ENCODE results near the gene SRMS. TPM values are rescaled to one million over a fixed set of nuclear protein-coding genes. Genes with fewer than 3 reads are reported as not detected.

Gene SRMS, protein sequence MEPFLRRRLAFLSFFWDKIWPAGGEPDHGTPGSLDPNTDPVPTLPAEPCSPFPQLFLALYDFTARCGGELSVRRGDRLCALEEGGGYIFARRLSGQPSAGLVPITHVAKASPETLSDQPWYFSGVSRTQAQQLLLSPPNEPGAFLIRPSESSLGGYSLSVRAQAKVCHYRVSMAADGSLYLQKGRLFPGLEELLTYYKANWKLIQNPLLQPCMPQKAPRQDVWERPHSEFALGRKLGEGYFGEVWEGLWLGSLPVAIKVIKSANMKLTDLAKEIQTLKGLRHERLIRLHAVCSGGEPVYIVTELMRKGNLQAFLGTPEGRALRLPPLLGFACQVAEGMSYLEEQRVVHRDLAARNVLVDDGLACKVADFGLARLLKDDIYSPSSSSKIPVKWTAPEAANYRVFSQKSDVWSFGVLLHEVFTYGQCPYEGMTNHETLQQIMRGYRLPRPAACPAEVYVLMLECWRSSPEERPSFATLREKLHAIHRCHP
- polyA plus RNA-seq (ENCODE audit: insufficient read length in 4 of 4) = under 1 TPM in 3 of 4 donors, not detected in 1; 0.17 to 0.31 (median 0.24) TPM

DNA sequence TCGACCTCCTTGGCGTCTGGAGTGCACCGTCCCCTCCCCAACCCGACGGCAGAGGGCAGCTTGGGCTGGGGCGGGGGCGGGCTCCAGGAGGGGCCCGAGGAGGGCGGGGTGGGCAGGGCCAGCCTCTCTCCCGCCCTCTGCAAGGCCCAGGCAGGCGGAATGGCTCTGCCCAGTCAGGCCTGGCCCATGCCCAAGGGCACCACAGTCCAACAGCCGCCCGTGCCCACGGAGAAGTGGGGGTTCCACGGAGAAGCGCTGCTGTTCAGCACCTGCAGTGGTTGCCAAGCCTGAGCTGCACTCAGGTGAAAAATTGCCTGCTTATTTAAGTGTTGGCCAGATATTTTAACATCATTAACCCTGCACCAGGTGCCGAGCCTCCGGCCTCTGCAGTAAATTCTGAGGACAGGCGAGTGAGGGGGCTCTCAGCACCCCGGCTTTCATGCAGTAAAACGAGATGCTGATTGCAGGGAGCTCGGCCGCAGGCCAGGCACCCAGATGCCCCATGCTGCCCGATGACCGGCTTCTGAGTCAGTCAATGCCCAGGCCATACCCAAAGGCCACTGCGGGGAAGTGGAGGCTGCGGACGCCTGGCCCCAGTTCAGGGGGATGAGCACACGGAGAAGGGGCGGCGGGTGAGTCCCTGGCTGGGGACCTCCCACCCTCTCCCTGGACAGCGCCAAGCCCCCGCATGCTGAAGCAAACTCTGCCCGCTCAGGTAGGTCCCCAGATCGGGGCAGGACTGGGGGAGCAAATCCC is at the start of gene SRMS:
Gene SRMS (minus strand): TSS at position 25 of the 756 bp plus-strand sequence. CDS start 286 bp downstream, outside the sequence.
- no peak for DNase-seq (ENCODE audit: low read depth in 4 of 4, low spot score in 3 of 4)

DNA sequence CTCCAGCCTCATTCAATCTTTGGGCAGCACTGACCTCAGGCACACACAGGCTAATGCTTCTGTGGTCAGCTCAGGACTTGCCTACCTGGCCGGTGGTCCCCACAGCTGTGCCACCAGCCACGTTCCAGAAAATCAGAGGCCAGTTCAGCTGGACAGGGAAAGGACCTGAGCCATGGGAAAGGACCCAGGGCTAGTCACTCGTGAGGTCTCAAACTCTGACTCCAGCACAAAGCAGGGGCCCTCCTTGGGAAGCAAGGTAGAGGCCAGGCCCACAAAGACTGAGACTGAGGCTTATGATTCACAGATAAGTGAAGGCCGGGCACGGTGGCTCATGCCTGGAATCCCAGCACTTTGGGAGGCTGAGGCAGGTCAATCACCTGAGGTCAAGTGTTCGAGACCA is 48.9 kb upstream of the SRMS start:
- no peak for DNase-seq (ENCODE audit: low read depth in 4 of 4, low spot score in 3 of 4)

DNA sequence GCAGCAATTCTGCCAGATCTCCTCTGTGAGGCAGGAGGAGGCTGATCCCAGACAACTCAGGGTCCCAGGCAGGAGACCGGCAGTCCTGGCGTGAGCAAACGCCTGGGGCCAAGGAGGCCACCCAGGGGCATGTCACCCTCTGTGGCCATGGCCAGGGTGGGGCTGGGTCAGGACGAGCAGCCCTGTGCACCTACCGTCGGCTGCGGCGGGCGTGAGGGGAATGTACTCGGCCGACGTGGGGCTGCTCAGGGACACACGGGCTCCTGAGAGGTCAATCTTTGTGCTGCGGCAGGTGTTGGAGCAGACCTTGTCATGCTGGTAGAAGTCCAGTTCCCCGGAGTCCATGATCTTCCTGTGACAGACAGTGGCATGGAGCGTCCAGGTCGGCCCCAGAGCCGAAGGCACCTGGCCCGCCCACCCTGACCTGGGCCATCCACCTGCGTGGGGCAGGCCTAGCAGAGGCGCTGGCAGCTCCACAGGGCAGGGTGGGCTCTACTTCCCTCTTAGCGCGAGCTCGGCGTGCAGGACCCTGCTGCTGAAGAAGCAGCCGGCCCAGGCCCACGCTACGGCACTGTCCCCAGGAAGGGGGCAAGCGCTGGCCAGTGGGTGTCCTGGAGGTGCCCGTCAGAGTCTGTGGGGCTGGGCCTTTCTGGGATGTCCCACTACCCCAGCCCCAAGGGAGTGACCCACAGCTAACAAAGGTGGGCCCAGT is 48.0 kb upstream of the SRMS start:
- DNase-seq (ENCODE audit: low read depth in 4 of 4, low spot score in 3 of 4) = no peak

DNA sequence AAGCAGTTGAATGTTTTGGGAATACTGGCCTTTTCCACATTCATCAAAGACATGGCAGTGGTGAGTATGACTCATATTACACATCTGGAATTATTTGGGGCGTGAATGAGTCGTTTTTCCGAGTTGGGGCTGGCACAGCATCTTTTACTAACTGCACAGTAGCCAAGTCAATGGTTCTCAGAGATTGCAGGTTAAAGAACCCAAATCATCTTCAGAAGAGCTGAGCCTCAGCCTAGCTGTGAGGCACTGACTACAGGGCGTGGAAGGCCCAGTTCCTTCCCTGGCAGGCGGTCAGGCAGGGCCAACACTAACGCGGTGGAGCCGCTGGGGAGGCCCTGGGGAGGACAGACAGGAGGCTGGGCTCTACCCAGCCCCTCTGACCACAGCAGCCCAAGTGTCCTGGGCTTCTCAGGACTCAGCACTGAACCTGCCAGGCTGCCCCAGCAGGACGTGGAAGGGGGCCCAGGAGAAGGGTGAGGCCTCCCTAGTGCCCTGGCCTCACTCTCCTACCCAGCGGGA is 46.6 kb upstream of the SRMS start:
- DNase-seq (ENCODE audit: low read depth in 4 of 4, low spot score in 3 of 4) = no peak

DNA sequence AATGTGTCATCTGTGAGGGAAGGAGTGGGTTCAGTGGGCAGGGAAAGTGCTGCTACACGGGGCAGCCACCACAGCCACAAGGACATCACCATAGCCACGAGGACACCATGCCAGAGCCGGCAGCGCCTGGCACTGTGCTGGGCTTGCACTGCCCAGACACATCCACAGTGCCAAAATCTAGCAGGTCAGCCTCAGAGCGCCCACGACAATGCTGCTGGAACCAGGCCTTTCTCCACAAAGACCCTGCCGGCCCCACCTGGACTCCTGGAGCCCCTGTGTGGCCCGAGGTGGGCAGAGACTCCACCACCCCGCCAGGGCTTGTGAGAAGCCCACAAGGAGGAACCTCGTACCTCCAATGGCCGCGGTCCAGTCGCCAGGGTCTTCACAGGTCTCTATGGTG is 45.1 kb upstream of the SRMS start:
- no peak for DNase-seq (ENCODE audit: low read depth in 4 of 4, low spot score in 3 of 4)

DNA sequence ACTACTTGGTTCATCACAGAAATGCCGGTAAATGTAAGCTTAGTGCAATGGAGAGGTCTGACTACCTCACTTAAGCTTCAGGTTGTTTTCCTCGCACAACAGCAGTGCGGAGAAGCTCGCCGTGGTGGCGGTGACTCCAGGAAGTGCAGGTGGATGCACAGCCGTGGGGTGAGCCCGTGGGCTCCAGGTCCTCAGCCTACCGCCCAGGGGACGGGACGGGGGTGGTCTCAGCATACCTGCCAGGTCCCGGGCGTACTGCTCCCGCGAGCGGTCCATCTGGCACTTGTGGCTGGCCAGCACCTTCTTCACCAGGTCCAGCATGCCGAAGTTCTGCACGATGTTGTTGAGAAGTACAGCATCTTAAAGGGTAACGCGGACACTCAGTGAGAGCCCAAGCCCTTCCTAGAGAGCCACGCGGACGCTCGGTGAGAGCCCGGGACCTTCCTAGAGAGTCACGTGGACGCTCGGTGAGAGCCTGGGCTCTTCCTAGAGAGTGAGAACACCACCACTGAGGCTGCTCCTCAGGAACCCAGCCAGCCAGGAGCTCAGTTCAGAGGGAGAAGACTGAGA is 44.3 kb upstream of the SRMS start:
- no peak for DNase-seq (ENCODE audit: low read depth in 4 of 4, low spot score in 3 of 4)

DNA sequence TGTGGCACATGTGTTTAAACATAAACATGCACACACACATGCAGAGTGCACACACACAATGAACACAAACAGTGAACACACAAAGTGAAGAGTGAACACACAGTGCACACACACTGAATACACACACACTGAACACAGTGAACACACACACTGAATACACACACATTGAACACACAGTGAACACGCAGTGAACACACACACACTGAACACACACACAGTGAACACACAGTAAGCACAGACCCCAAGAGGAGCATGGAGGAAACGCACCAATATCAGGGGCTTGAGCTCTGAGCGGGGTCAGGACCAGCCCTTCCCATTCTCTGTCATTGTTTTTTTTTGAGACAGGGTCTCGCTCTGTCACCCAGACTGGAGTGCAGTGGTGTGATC is 43.6 kb upstream of the SRMS start:
- DNase-seq (ENCODE audit: low read depth in 4 of 4, low spot score in 3 of 4) = no peak

DNA sequence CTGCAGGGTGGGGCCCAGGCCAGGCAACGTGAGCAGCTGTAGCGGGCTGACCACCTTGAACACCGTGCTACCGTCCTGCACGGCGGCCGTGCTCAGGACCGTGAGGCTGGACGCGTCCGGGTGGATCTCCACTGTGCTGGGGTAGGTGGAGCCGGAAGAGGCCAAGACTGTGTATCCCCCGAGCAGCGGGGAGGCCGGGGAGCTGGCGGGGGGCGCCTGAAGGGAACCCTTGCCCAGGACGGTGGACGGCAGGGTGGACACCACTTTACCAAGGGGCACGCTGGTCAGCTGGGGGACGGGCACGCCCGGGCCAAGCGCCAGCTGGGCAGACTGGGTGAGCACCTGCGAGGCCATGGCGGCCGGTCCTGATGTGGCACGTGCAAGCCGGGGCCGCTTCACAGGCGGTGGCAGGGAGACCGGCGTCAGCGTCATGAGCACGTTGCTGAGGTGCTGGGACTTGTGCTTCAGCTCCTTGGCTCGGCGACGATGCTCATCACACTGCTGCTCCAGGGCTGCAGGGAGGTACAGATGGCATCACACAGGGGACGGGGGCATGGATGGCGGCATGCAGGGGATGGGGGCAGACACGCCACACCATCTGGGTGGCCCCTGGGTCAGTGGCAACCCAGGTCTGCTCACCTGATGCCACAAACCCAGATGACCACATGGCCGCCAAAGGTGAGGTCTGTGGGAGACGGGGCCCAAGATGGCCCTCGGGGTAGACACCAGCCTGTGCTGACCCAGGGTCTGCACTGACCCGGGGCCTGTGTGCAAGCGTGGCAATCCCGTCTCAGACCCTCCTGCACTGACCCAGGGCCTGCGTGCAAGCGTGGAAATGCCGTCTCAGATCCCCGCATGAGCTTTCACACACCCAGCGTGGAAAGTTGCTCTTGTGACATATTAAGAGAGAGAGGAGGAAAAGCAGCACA is 42.9 kb upstream of the SRMS start:
- no peak for DNase-seq (ENCODE audit: low read depth in 4 of 4, low spot score in 3 of 4)

DNA sequence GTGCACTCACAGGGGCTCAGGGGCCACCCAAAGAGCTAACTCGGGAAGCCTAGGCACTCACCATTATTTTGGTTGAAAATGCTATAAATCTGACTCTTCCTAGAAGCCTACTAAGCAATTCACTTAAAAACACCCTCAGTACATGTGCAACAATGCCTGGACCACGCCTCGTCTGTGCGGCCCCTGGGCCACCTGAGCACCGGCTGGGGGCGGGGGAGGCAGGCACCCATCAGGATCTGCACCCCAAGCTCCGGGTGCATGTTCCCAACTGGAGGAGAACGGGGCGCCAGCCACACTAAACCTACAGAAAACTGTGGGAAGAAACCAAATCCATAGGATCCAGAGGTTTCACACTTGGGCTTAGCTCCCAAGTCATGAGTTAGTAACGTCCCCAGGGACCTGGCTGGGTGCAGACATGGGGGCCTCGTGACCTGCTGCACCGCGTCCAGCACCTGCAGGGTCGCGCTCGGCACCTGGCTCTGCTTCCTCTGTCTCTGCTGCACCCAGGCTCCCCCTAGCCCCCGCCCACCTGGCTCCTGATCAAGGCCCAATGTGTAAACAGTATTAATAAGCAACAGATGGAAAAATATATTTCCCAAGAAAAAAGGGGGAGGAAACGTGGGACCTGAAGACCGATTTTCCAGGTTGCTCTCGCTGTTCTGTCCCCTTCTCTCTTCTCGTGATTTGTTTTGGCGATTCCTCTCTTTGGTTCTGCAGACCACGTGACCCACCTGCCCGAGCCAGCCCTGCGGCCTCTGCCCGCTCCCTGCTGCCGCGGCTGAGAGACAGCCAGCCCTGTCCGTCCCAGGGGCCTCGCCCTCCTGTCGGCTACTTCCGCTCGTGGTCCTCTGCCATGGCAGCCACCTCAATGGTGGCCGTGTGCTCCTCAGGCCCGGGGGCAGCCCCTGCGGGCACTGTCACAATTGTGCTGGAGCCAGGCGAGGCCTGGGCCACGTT is 42.0 kb upstream of the SRMS start:
- DNase-seq (ENCODE audit: low read depth in 4 of 4, low spot score in 3 of 4) = no peak

DNA sequence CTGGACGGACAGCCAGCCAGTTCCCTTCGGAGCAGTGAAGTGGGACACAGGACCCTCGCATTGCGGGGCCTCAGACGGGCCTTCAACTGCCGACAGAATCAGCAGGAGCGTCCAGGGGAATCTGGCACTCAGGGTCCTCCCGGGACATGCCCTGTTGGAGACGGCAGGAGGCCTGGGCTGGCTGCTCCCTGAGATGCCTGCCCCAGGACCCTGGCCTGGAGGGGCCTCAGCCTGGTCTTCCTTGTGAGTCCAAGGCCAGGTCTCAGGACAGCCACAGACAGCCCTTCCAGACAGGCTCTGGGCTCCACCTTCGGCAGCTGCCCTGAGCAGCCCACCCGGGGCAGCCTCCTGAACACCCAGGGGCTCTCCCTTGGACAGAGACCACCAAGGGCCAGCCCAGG is 41.1 kb upstream of the SRMS start:
- no peak for DNase-seq (ENCODE audit: low read depth in 4 of 4, low spot score in 3 of 4)

DNA sequence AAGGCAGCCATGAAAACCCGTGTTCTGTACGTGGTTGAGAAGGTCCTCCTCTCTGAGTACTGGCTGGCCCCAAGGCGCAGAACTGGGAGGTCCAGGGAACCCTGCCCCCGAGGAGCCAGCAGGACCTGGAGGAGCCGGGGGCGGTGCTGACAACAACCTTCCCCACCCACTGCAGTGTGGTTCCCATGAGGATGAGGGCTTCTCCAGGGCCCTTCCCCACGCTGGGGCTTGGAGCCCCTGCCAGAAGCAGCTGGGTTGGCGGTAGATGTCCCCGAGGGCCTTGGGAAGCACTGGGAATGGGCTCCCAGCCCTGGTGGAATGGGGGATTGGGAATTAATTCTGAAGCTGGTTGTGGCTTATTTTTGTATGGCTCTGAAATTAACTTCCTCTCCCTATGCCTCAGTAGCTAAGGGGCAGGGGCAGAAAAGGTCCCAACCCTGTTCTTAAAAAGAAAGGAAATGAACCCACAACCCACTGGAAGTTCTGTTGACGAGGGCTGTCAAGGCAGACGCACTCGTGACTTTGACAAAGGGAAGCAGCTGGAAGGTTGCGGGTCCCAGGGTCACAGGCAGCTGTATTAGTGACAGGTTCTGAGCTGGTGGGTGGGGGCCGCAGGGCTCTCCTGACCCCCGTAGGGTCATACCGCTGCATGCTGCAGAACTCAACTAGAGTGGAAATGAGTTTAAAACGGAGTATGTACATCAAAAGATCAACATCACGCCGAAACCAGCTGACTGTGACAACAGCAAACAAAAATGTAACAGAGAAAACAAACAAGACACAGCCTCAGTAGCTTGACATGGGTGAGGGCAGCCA is 40.4 kb upstream of the SRMS start:
- no peak for DNase-seq (ENCODE audit: low read depth in 4 of 4, low spot score in 3 of 4)

DNA sequence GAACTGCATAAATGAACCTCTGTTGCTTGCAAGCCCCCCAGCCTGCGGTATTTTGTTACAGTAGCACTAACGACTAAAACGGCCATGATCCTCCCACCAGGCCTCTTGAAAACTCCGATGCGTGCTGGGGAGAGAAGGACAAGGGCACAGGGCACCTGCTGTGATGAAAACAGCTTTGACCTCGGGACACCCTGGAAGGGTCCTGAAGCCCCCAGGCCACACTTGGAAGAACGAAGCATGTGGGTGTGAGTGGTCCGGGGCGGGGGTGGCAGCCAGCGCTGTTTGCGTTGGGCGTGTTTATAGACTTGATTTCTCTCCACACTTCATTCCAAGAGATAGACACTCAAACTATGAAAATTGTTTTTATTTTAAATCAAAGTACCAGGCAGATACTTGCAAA is 39.7 kb upstream of the SRMS start:
- no peak for DNase-seq (ENCODE audit: low read depth in 4 of 4, low spot score in 3 of 4)

DNA sequence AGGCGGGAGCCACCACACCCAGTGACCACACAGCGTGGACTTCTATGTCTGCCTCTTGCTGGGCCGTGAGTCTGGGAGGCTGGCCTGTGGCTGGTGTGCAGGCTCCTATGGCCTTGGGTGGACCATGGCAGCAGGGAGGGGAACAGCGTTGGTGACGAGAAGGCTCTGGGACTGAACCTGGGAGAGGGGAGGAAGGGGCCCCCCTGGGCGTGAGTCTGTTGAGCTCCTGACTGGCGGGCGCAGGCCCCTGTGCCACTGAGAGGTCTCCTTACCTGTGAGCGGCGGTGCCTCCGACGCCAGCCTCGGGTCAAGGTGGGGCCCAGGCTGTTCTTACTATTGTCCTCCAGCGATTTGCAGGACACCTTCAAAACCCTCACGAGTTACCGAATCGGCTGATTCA is 39.2 kb upstream of the SRMS start:
- DNase-seq (ENCODE audit: low read depth in 4 of 4, low spot score in 3 of 4) = no peak

DNA sequence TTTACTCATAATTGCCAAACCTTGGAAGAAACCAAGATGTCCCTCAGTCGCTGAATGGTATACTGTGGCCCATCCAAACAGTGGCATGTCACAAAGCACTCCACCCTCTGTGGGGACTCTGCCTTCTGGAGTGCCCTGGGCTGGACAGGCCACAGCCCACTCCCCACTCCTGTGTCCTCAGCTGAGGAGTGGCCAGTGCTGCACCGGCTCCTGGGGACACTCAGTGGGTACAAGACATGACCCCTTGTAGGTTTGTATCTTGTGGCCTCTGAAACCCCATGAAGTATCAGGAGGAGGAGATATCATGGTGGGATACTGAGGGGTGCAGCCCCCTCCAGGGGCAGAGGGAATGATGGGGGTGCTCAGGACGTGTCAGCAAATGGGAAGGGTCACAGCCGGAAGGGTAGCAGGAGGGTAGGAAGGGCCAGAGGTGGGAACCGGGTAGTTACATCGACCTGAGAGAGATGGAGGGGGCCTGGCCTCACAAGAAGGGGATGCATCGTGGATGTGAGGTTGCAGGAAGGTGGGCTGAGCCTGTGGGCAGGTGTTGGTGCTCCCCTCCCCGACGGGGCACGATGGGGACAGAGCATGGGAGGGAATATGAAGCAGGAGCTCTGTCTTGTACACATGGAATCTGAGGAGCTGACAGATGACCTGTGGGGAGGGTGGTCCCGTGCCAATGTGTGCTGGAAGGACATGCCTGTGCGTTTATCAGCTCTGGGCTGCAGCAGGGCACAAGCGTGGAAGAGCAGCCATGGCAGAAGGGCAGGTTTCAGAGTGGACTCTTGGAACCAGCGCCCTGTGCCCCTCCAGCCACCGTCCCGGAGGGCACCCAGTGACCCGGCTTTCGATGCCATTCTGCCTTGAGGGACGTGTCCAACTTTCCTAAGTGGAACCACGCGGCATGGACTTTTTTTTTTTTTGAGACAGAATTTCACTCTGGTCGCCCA is 38.3 kb upstream of the SRMS start:
- DNase-seq (ENCODE audit: low read depth in 4 of 4, low spot score in 3 of 4) = no peak

DNA sequence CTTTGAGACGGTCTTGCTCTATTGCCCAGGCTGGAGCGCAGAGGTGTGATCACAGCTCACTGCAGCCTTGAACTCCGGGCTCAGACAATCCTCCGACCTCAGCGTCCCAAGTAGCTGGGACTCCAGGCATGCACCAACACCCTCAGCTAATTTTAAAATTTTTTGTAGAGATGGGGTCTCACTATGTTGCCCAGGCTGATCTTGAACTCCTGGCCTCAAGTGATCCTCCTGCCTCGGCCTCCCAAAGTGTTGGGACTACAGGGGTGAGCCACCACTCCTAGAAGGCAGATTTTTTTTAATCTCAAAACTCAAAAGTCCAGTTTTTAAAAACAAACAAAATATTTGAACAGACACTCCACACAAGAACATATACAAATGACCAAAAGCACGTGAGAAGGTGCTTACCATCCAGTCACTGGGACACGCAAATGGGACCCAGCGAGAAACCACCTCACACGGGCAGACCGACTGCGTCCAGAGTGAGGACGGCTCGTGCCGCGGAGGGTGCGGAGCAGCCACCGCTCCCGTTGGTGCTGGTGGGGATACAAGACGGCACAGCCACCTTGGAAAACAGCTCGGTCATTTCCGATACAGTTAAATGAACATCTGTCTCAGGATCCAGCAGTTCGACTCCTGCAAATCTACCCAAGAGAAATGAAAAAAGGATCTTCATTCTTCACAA is 35.0 kb upstream of the SRMS start:
- no peak for DNase-seq (ENCODE audit: low read depth in 4 of 4, low spot score in 3 of 4)

Measured in right renal pelvis (tissue), 4 donors.